Activated naive CD4-positive, alpha-beta T cell treated with anti-CD3 and anti-CD28 coated beads, Interleukin-2, amount 50 U/mL, for 24 hours (primary cell): ENCODE data around the gene C3orf70.

Source experiments
- H3K27ac Mint-ChIP-seq: one replicate; pipeline ENCODE4 v1.8.0; 2021; ENCODE audit warnings: mild to moderate bottlenecking, mixed read lengths
- H3K27me3 Mint-ChIP-seq: one replicate; pipeline ENCODE4 v1.8.0; 2021; ENCODE audit warnings: mixed read lengths
- H3K36me3 Mint-ChIP-seq: one replicate; pipeline ENCODE4 v1.8.0; 2021; ENCODE audit warnings: mixed read lengths
- H3K4me1 Mint-ChIP-seq: one replicate; pipeline ENCODE4 v1.8.0; 2021; ENCODE audit warnings: mixed read lengths
- H3K4me3 Mint-ChIP-seq: one replicate; pipeline ENCODE4 v1.8.0; 2021; ENCODE audit warnings: mild to moderate bottlenecking, mixed read lengths
- H3K9me3 Mint-ChIP-seq: one replicate; pipeline ENCODE4 v1.8.0; 2021; ENCODE audit warnings: mixed read lengths

Gene C3orf70

DNA sequence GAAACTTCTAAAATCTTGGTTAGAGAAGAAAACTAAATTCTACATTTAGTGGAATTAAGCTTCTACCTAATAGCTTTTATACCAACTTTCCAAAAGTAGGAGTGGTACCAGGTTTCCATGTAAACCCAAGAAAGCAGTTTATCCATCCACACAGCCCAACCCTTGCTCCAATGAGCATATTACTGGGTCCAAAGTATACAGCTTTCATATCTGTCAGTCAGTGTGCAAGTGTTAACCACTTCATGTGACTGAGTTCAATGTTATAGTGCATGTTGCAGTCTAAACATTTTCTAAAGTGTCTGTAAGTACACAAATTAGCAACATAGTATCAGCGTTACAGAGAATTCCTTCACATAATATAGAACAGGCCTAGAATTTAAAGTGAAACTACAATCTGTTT is 73.2 kb downstream of the C3orf70 start:
- H3K27ac Mint-ChIP-seq, result no peak overlapping the region
- peaks cover 3% of the 10 kb centered on the region for H3K27me3 Mint-ChIP-seq
- no peaks in the 10 kb centered on the region for H3K36me3 Mint-ChIP-seq
- no peaks in the 10 kb centered on the region for H3K9me3 Mint-ChIP-seq
- H3K4me1 Mint-ChIP-seq, result no peaks in the 10 kb centered on the region
- no peak overlapping the region for H3K4me3 Mint-ChIP-seq

DNA sequence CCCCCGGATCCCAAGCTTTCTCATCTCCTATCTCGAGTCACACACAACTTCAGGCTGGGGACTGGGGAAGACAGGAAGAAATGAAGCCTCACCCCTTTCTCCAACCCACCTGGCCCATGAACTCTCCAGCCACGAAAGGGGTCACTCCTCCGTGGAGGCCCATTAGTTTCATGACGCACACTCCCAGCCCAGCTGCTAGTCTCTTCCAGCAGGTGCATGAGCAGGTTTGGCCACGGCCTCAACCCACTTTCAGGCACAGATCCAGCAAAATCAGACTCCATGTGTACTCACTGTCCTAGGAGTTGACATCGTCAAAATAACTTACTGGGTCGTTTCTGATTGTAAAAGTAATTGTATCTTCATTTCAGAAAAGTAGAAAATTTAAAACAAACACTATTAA is 76.6 kb downstream of the C3orf70 start:
- Mint-ChIP-seq H3K9me3 (no peaks in the 10 kb centered on the region), H3K27me3 (peaks cover 3% of the 10 kb centered on the region), H3K27ac (no peak overlapping the region), H3K4me1 (no peaks in the 10 kb centered on the region), H3K36me3 (no peaks in the 10 kb centered on the region), H3K4me3 (no peak overlapping the region)

DNA sequence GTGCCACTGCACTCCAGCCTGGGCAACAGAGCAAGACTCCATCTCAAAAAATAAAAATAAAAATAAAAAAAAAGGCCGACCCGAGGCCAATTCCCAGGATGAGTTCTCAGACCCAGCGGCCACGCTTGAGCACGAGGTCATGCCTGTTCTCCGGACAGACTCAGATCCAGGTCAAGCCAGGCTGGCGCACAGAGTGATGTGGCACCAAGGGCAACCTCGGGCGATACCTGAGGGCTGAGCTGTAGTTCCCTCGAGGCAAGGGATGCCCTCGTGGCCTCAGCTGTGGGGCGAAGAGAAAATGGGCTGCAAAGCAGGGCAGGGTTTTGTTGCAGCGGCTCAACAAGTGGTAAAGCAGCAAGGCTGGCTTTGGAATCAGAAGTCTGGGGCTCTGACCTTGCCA is 77.3 kb downstream of the C3orf70 start:
- Mint-ChIP-seq H3K27me3 (no peaks in the 10 kb centered on the region), H3K36me3 (no peaks in the 10 kb centered on the region), H3K9me3 (no peaks in the 10 kb centered on the region), H3K4me1 (no peaks in the 10 kb centered on the region), H3K27ac (no peak overlapping the region), H3K4me3 (no peak overlapping the region)

DNA sequence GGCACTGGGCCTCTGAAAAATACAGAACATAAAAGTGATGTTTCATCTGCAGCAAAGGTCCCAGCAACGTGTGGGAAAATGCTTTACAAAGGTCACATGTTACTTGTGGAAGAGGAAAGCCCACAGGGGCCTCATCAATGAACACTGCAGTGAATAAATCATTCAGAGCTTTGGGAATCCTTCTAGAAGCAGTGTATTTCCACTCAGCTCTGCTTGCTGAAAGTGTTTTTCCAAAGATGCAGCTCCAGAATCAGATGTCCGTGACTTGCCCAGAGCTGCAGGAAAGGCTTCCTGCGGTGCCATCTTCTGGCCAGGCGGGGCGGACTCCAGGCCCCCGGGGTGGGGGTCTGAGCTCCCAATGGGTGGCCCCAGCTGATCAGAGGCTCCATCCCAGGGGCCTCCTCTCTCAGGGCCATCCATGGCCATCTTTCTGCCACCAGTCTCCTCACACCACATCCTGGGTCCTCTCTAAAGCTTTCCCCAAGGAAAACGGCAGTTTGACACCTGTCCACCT is 81.5 kb downstream of the C3orf70 start:
- Mint-ChIP-seq H3K27me3 (no peaks in the 10 kb centered on the region), H3K4me1 (no peaks in the 10 kb centered on the region), H3K9me3 (no peaks in the 10 kb centered on the region), H3K27ac (no peak overlapping the region), H3K36me3 (no peaks in the 10 kb centered on the region), H3K4me3 (no peak overlapping the region)

DNA sequence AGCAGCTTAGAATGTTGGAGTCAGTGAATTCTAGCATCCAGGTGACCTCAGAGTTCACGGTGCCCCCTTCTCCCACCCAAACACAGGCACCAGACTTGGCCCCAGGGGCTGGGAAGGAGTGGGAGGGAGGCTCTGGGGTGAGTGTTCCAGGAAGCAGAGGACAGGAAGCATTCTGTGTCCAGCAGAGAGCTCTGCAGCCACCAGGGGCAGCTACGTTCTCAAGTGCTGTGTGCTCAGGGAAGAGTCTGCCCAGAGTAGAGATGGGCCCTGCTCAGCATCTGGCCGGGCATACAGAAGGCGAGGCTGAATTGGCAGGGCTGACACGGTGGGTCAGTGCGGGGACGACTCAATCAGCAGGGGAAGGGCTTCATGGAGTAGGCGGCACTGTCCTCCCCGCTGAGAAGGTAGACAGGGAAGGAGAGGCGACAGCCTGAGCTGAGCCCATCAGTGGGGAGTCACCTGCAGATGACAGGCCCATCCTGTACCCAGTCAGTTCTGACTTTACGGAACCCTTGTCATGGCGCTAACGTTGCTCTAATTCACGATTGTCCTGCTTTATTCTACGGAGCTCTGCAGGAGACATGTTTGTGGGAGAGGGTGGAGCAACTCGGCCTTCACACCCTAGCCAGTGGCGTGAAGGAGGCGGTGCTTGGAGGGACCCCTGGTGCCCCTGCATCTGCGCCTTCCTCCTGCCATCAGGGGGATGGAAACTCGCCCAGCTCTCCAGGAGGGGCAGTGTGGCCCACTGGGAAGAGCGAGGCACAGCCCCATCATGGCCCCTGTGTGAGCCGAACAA is 82.2 kb downstream of the C3orf70 start:
- Mint-ChIP-seq H3K4me3 (no peak overlapping the region), H3K4me1 (no peaks in the 10 kb centered on the region), H3K36me3 (no peaks in the 10 kb centered on the region), H3K27ac (no peak overlapping the region), H3K27me3 (no peaks in the 10 kb centered on the region), H3K9me3 (no peaks in the 10 kb centered on the region)

DNA sequence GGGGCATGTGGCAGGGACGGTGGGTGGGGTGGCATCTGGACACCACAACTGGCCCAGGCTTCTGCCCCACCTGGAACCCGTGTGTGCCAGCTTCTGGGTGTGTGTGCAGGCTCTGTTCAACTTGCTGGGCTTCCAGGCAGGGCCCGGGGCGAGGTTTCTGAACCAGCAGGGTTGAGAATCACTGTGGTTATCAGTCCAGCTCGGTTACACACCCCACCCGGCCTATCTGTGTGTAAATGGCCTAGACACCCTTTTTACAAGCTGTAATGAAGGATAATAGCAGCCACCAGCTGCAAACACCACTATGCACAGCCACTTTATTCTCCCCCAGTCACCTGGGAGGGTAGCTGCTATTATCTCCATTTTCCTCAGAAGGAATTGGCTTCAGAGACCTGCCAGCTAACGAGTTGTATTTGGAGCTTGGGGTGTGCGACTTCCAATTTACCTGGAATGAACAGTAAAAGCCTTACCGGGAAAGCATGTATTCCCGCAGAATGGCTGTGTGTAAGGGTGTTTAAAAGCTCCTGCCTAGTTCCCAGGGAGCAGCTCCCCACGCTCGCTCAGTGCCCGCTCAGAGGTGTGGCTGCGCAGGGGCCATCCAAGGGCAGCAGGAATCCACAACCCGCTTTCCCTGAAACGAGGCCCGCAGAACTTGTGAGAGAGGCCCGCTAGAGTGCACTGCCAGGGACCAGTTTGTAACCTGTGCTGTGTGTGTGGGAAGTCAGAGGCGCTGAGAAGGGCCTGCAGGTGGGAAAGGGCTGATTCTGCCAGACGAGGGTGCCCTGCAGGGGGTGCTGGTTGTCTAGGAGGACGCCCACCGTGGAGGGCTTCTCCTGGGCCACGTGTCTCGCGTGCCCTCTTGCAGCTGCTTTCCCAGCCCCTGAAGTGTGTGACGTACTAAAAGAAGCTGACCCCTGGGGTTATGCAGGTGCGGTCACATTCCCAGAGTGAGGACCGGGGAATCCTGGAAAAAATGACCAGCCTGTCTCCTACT is 83.5 kb downstream of the C3orf70 start:
- no peaks in the 10 kb centered on the region for H3K4me1 Mint-ChIP-seq
- no peaks in the 10 kb centered on the region for H3K36me3 Mint-ChIP-seq
- no peaks in the 10 kb centered on the region for H3K27me3 Mint-ChIP-seq
- H3K27ac Mint-ChIP-seq, result no peak overlapping the region
- no peak overlapping the region for H3K4me3 Mint-ChIP-seq
- no peaks in the 10 kb centered on the region for H3K9me3 Mint-ChIP-seq

GRCh38 chr3:185067173-185067572 is 85.7 kb downstream of the C3orf70 start:
- Mint-ChIP-seq H3K36me3 (no peaks in the 10 kb centered on the region), H3K27me3 (no peaks in the 10 kb centered on the region), H3K27ac (no peak overlapping the region), H3K9me3 (no peaks in the 10 kb centered on the region), H3K4me3 (no peak overlapping the region), H3K4me1 (no peaks in the 10 kb centered on the region)

DNA sequence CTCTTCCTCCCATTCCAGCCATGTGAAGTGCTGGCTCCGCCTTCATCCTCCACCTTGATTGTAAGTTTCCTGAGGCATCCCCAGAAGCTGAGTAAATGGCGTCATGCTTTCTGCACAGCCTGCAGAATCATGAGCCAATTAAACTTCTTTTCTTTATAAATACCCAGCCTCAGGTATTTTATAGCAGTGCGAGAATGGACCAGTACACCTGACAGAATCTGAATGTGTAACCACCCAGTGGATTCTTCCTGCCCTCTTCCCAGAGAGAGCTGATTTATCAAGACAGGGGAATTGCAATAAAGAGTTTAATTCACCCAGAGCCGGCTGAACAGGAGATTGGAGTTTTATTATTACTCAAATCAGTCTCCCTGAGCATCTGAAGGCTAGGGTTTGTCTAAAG is 86.6 kb downstream of the C3orf70 start:
- Mint-ChIP-seq H3K4me1 (no peaks in the 10 kb centered on the region), H3K27me3 (no peaks in the 10 kb centered on the region), H3K9me3 (no peaks in the 10 kb centered on the region), H3K4me3 (no peak overlapping the region), H3K36me3 (no peaks in the 10 kb centered on the region), H3K27ac (no peak overlapping the region)

GRCh38 chr3:185065059-185065458 is 87.8 kb downstream of the C3orf70 start:
- no peaks in the 10 kb centered on the region for H3K36me3 Mint-ChIP-seq
- no peaks in the 10 kb centered on the region for H3K27me3 Mint-ChIP-seq
- no peaks in the 10 kb centered on the region for H3K4me1 Mint-ChIP-seq
- H3K4me3 Mint-ChIP-seq, result no peak overlapping the region
- no peaks in the 10 kb centered on the region for H3K9me3 Mint-ChIP-seq
- no peak overlapping the region for H3K27ac Mint-ChIP-seq

DNA sequence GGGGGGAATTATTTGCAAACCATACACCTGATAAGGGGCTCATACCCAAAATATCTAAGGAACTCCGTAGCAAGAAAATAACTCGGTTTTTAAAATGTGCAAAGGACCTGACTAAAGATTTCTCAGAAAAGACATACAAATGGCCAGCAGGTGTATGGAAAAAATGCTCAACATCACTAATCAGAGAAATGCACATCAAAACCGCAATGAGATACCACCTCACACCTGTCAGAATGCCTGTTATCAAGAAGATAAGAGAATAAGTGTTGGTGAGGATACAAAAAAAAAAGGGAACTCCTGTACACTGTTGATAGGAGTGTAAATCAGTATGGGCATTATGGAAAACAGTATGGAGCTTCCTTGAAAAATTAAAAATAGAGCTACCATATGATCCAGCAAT is 89.4 kb downstream of the C3orf70 start:
- Mint-ChIP-seq H3K27ac (no peak overlapping the region), H3K4me3 (no peak overlapping the region), H3K27me3 (no peaks in the 10 kb centered on the region), H3K9me3 (peaks cover 5% of the 10 kb centered on the region), H3K36me3 (no peaks in the 10 kb centered on the region), H3K4me1 (no peaks in the 10 kb centered on the region)

DNA sequence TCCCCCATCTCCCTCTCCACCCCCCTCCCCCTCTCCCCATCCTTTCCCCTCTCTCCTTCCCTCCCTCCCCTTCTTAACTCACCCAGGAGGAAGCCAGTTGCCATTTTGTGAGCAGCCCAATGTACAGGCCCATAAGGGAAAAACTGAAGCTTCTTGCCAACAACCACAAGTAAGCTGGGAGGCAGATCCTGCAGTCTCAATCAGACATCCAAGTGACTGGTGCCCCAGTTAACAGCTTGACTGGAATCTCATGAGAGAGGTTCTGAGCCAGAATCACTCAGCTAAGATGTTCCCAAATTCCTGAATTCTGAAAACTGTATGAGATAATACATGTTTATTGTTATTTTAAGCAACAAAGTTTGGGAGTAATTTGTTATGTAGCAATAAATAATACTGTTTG is 90.7 kb downstream of the C3orf70 start:
- H3K9me3 Mint-ChIP-seq, result peaks cover 16% of the 10 kb centered on the region
- H3K27ac Mint-ChIP-seq, result no peak overlapping the region
- no peak overlapping the region for H3K4me3 Mint-ChIP-seq

DNA sequence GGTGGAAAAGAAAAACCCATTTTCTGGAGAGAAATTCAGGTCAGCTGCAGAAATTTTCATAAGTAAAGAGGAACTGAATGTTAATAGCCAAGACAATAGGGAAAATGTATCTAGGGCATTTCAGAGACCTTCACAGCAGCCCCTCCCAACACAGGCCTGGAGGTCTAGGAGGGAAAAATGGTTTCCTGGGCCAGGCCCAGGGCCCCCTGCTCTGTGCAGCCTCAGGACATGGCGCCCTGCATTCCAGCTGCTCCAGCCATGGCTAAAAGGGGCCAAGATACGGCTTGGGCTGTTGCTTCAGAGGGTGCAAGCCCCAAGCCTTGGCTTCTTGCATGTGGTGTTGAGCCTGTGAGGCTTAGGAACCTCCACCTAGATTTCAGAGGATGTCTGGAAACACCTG is 92.2 kb downstream of the C3orf70 start:
- Mint-ChIP-seq H3K9me3 (peaks cover 25% of the 10 kb centered on the region), H3K36me3 (peaks cover 6% of the 10 kb centered on the region)

More for the DNA sequence above, 90.7 kb downstream of the C3orf70 start:
- H3K27me3 Mint-ChIP-seq, result no peaks in the 10 kb centered on the region
- no peaks in the 10 kb centered on the region for H3K4me1 Mint-ChIP-seq
- H3K36me3 Mint-ChIP-seq, result no peaks in the 10 kb centered on the region

GRCh38 chr3:185059766-185060165 is 93.1 kb downstream of the C3orf70 start:
- peaks cover 13% of the 10 kb centered on the region for H3K36me3 Mint-ChIP-seq
- H3K4me1 Mint-ChIP-seq, result no peaks in the 10 kb centered on the region
- H3K27me3 Mint-ChIP-seq, result no peaks in the 10 kb centered on the region
- H3K4me3 Mint-ChIP-seq, result no peak overlapping the region
- no peak overlapping the region for H3K27ac Mint-ChIP-seq
- peaks cover 33% of the 10 kb centered on the region for H3K9me3 Mint-ChIP-seq

More for the DNA sequence above, 92.2 kb downstream of the C3orf70 start:
- Mint-ChIP-seq H3K4me3 (no peak overlapping the region), H3K27me3 (no peaks in the 10 kb centered on the region), H3K27ac (no peak overlapping the region), H3K4me1 (no peaks in the 10 kb centered on the region)

GRCh38 chr3:185058796-185059195 is 94.1 kb downstream of the C3orf70 start:
- Mint-ChIP-seq H3K4me3 (no peak overlapping the region), H3K27me3 (no peaks in the 10 kb centered on the region), H3K27ac (no peak overlapping the region), H3K4me1 (no peaks in the 10 kb centered on the region), H3K9me3 (peaks cover 39% of the 10 kb centered on the region), H3K36me3 (peaks cover 22% of the 10 kb centered on the region)

- Mint-ChIP-seq H3K27ac (no peak overlapping the region), H3K27me3 (no peaks in the 10 kb centered on the region), H3K36me3 (peaks cover 31% of the 10 kb centered on the region), H3K4me3 (no peak overlapping the region), H3K4me1 (no peaks in the 10 kb centered on the region), H3K9me3 (peaks cover 39% of the 10 kb centered on the region)
These were observed 95.0 kb downstream of the C3orf70 start for GRCh38 chr3:185057829-185058228.

GRCh38 chr3:185056908-185057307 is 96.0 kb downstream of the C3orf70 start:
- Mint-ChIP-seq H3K4me3 (no peak overlapping the region), H3K27ac (no peak overlapping the region), H3K27me3 (no peaks in the 10 kb centered on the region), H3K9me3 (peaks cover 44% of the 10 kb centered on the region), H3K36me3 (peaks cover 40% of the 10 kb centered on the region), H3K4me1 (no peaks in the 10 kb centered on the region)
